Esophagus squamous epithelium (tissue), 4 donors: ENCODE measurements around the gene SPTLC1.

Experiments used
- POLR2A ChIP-seq, 4 donors: fragments of 450-650 bp; IDR thresholded peaks; one replicate each; pipeline ENCODE4 v1.6.1; 2017; ENCODE audit warnings: antibody characterized with exemption in 4 of 4, mild to moderate bottlenecking in 4 of 4, moderate library complexity in 3 of 4
- TF ChIP-seq, protein P1 (sequence below), 6 experiments: fragments of 450-650 bp in 4 of 6; fragments of 200-600 bp in 2 of 6; sonication (generic) in 2 of 6; IDR thresholded peaks; one replicate each; pipeline ENCODE4 v1.5.1; 2016 to 2019; ENCODE audit warnings: antibody characterized with exemption in 6 of 6, mild to moderate bottlenecking in 4 of 6, moderate library complexity in 4 of 6

DNA sequence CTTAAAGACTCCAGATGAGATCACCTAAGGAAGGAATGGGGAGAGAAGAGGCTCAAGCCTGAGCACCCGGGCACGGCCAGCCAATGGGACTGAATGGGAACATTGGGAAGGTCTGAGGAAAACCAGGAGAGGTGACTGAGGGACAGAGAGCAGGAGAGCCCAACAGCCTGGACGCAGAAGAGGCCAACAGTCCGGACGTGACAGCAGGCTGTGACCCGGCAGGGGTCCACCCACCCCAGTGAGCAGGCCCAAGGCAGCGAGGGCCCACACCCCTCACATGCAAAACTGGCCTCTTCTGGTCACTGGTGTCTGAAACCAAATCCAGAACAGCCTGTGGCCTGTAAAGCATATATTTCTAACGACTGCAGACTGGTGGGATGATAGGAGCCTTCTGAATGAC is 7.6 kb upstream of the SPTLC1 start:
- TF ChIP-seq, protein P1, sequence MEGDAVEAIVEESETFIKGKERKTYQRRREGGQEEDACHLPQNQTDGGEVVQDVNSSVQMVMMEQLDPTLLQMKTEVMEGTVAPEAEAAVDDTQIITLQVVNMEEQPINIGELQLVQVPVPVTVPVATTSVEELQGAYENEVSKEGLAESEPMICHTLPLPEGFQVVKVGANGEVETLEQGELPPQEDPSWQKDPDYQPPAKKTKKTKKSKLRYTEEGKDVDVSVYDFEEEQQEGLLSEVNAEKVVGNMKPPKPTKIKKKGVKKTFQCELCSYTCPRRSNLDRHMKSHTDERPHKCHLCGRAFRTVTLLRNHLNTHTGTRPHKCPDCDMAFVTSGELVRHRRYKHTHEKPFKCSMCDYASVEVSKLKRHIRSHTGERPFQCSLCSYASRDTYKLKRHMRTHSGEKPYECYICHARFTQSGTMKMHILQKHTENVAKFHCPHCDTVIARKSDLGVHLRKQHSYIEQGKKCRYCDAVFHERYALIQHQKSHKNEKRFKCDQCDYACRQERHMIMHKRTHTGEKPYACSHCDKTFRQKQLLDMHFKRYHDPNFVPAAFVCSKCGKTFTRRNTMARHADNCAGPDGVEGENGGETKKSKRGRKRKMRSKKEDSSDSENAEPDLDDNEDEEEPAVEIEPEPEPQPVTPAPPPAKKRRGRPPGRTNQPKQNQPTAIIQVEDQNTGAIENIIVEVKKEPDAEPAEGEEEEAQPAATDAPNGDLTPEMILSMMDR (IDR thresholded peaks at IDR 0.05): no peak
- no peak for TF ChIP-seq POLR2A (IDR thresholded peaks at IDR 0.05)
